ENCODE measurements around the gene SIK3. TPM values are rescaled to one million over a fixed set of nuclear protein-coding genes. Genes with fewer than 3 reads are reported as not detected.
A peak's percentile ranks its signal among the peaks of the same experiment; 100 is the strongest.

SIK3 gene
- total RNA-seq, 1 donor from 2014 or later = 24.4 TPM

- no peak for TF ChIP-seq EZH2phosphoT487 (IDR thresholded peaks at IDR 0.05)
- no peak for TF ChIP-seq CTCF (IDR thresholded peaks at IDR 0.05)
- TF ChIP-seq EZH2 (IDR thresholded peaks at IDR 0.05) = no peak
- Histone ChIP-seq H3K4me1 (peaks cover 13% of the 10 kb centered on the region), H3K4me3 (no peak overlapping the region), H2AFZ (replicated peaks) (no peak overlapping the region), H3K4me2 (no peak overlapping the region), H4K20me1 (ENCODE audit: low read depth) (peaks cover 28% of the 10 kb centered on the region), H3K36me3 (no peaks in the 10 kb centered on the region), H3F3A (ENCODE audit: low read depth) (peaks cover 11% of the 10 kb centered on the region), H3K27me3 (no peaks in the 10 kb centered on the region), H3K27ac (no peak overlapping the region), H3K9me3 (ENCODE audit: low read depth) (no peaks in the 10 kb centered on the region), H3K9ac (no peak overlapping the region), H3K79me2 (ENCODE audit: low read depth) (peaks cover 97% of the 10 kb centered on the region)
- Mint-ChIP-seq H3K4me1 (peaks cover 19% of the 10 kb centered on the region), H3K36me3 (peaks cover 1% of the 10 kb centered on the region), H3K4me3 (no peak overlapping the region), H3K9me3 (no peaks in the 10 kb centered on the region), H3K27ac (no peak overlapping the region), H3K27me3 (ENCODE audit: insufficient read depth, low read depth) (no peaks in the 10 kb centered on the region)
- no peak for DNase-seq (ENCODE audit: low spot score)
Observed at GRCh38 chr11:117073539-117073938, 24.7 kb downstream of the SIK3 start.

GRCh38 chr11:117072517-117073461 is 25.4 kb downstream of the SIK3 start:
- H3K4me2 ChIP-seq = no peak overlapping the region
- H3K27ac Mint-ChIP-seq = no peak overlapping the region

GRCh38 chr11:117071344-117071787 is 26.9 kb downstream of the SIK3 start:
- Mint-ChIP-seq H3K27ac (peak overlapping the region; percentile 73), H3K27me3 (ENCODE audit: insufficient read depth, low read depth) (no peaks in the 10 kb centered on the region), H3K9me3 (no peaks in the 10 kb centered on the region), H3K4me3 (no peak overlapping the region), H3K4me1 (peaks cover 5% of the 10 kb centered on the region), H3K36me3 (peaks cover 1% of the 10 kb centered on the region)
- Histone ChIP-seq H3F3A (ENCODE audit: low read depth) (no peaks in the 10 kb centered on the region), H3K4me2 (no peak overlapping the region), H3K27me3 (no peaks in the 10 kb centered on the region), H3K9me3 (ENCODE audit: low read depth) (no peaks in the 10 kb centered on the region), H3K4me3 (no peak overlapping the region), H2AFZ (replicated peaks) (no peak overlapping the region), H3K4me1 (no peaks in the 10 kb centered on the region), H3K36me3 (no peaks in the 10 kb centered on the region), H3K79me2 (ENCODE audit: low read depth) (peaks cover 97% of the 10 kb centered on the region), H4K20me1 (ENCODE audit: low read depth) (peaks cover 16% of the 10 kb centered on the region), H3K9ac (no peak overlapping the region), H3K27ac (no peak overlapping the region)
- TF ChIP-seq EZH2 (IDR thresholded peaks at IDR 0.05) (no peak), EZH2phosphoT487 (IDR thresholded peaks at IDR 0.05) (no peak), CTCF (IDR thresholded peaks at IDR 0.05) (no peak)
- no peak for DNase-seq (ENCODE audit: low spot score)

More at GRCh38 chr11:117072517-117073461, 25.4 kb downstream of the SIK3 start:
- no peak overlapping the region for H3K4me3 Mint-ChIP-seq
- Histone ChIP-seq H2AFZ (replicated peaks) (no peak overlapping the region), H3F3A (ENCODE audit: low read depth) (peaks cover 7% of the 10 kb centered on the region), H3K27me3 (no peaks in the 10 kb centered on the region), H3K4me3 (no peak overlapping the region), H3K79me2 (ENCODE audit: low read depth) (peaks cover 97% of the 10 kb centered on the region), H3K36me3 (no peaks in the 10 kb centered on the region), H3K4me1 (peaks cover 8% of the 10 kb centered on the region), H4K20me1 (ENCODE audit: low read depth) (peaks cover 25% of the 10 kb centered on the region), H3K9ac (no peak overlapping the region), H3K27ac (no peak overlapping the region), H3K9me3 (ENCODE audit: low read depth) (no peaks in the 10 kb centered on the region)
- H3K36me3 Mint-ChIP-seq = peaks cover 1% of the 10 kb centered on the region
- H3K27me3 Mint-ChIP-seq (ENCODE audit: insufficient read depth, low read depth) = no peaks in the 10 kb centered on the region
- TF ChIP-seq EZH2phosphoT487 (IDR thresholded peaks at IDR 0.05) (no peak), CTCF (IDR thresholded peaks at IDR 0.05) (no peak), EZH2 (IDR thresholded peaks at IDR 0.05) (no peak)
- no peaks in the 10 kb centered on the region for H3K9me3 Mint-ChIP-seq
- no peak for DNase-seq (ENCODE audit: low spot score)
- peaks cover 15% of the 10 kb centered on the region for H3K4me1 Mint-ChIP-seq

Measured in neural progenitor cell (in vitro differentiated cells).